GM23338 (cell line): ENCODE results near the gene TRIM56. TPM values are rescaled to one million over a fixed set of nuclear protein-coding genes. Genes with fewer than 3 reads are reported as not detected.
"Not testable (repeated sequence)": the region's sequence is repeated elsewhere in the genome, so short reads cannot be mapped to it uniquely, and the experiment has no call there.

Source experiments
- ATAC-seq: fragments of 200-7000 bp; cut with Tn5 transposase; 3 replicates; pipeline ENCODE4 v1.9.1; 2020
- DNase-seq: peaks from one replicate; pipeline ENCODE4 v3.0.0-alpha.2; 2015; ENCODE audit warnings: low spot score
- H2AFZ ChIP-seq: fragments of 200-600 bp; sonication (generic); 2 replicates; pipeline ENCODE4 v1.8.0; 2016; ENCODE audit warnings: antibody characterized with exemption, mild to moderate bottlenecking, moderate library complexity
- H3F3A ChIP-seq: fragments of 200-600 bp; sonication (generic); replicated peaks from 2 replicates; pipeline ENCODE4 v1.8.0; 2017; ENCODE audit warnings: antibody characterized with exemption, mixed run types, low read depth
- H3K27ac ChIP-seq: fragments of 200-600 bp; sonication (generic); 2 replicates; pipeline ENCODE4 v1.6.1; 2016; ENCODE audit warnings: low read depth
- H3K27me3 ChIP-seq: fragments of 200-600 bp; sonication (generic); 2 replicates; pipeline ENCODE4 v1.8.0; 2016; ENCODE audit warnings: mild to moderate bottlenecking, mixed run types, moderate library complexity; ENCODE audit not compliant: insufficient read depth
- H3K36me3 ChIP-seq: fragments of 200-600 bp; sonication (generic); 2 replicates; pipeline ENCODE4 v1.8.0; 2016; ENCODE audit warnings: mild to moderate bottlenecking; ENCODE audit not compliant: insufficient read depth
- H3K4me1 ChIP-seq: fragments of 200-600 bp; sonication (generic); 2 replicates; pipeline ENCODE4 v1.8.0; 2016; ENCODE audit warnings: mild to moderate bottlenecking, moderate library complexity; ENCODE audit not compliant: insufficient read depth
- H3K4me2 ChIP-seq: fragments of 200-600 bp; sonication (generic); 2 replicates; pipeline ENCODE4 v1.7.1; 2017; ENCODE audit warnings: mixed run types
- H3K4me3 ChIP-seq: fragments of 200-600 bp; sonication (generic); 2 replicates; pipeline ENCODE4 v1.6.1; 2016; ENCODE audit warnings: mixed run types
- H3K79me2 ChIP-seq: fragments of 200-600 bp; sonication (generic); replicated peaks from 2 replicates; pipeline ENCODE4 v1.8.0; 2017; ENCODE audit warnings: mild to moderate bottlenecking; ENCODE audit not compliant: insufficient read depth
- H3K9me2 ChIP-seq: fragments of 200-600 bp; sonication (generic); 2 replicates; pipeline ENCODE4 v1.8.0; 2017; ENCODE audit not compliant: insufficient read depth
- H4K20me1 ChIP-seq: fragments of 200-600 bp; sonication (generic); replicated peaks from 2 replicates; pipeline ENCODE4 v1.8.0; 2017; ENCODE audit warnings: mild to moderate bottlenecking; ENCODE audit not compliant: insufficient read depth
- H3K27ac Mint-ChIP-seq: 2 replicates; pipeline ENCODE4 v1.8.0; 2020; ENCODE audit warnings: inconsistent platforms, mild to moderate bottlenecking, moderate library complexity, mixed read lengths
- H3K27me3 Mint-ChIP-seq: 3 replicates; pipeline ENCODE4 v1.8.0; 2022; ENCODE audit warnings: low read depth, mild to moderate bottlenecking, moderate library complexity, mixed read lengths, inconsistent platforms; ENCODE audit not compliant: insufficient read depth, poor library complexity
- H3K36me3 Mint-ChIP-seq: 3 replicates; pipeline ENCODE4 v1.8.0; 2021; ENCODE audit warnings: low read depth, mild to moderate bottlenecking, inconsistent platforms, moderate library complexity, mixed read lengths
- H3K4me1 Mint-ChIP-seq: 3 replicates; pipeline ENCODE4 v1.8.0; 2020; ENCODE audit warnings: mild to moderate bottlenecking, inconsistent platforms, mixed read lengths
- H3K4me3 Mint-ChIP-seq: 3 replicates; pipeline ENCODE4 v1.8.0; 2021; ENCODE audit warnings: moderate library complexity, mild to moderate bottlenecking, inconsistent platforms, mixed read lengths
- H3K9me3 Mint-ChIP-seq: 3 replicates; pipeline ENCODE4 v1.8.0; 2020; ENCODE audit warnings: moderate library complexity, mild to moderate bottlenecking, inconsistent platforms, mixed read lengths
- CTCF ChIP-seq, 2 experiments: fragments of 200-600 bp in 1 of 2; sonication (generic) in 1 of 2; conservative IDR thresholded peaks; 2 replicates each; pipeline versions ENCODE4 v1.5.1 to v1.6.1; 2016 to 2017; ENCODE audit warnings: antibody characterized with exemption in 2 of 2, low read depth in 2 of 2, mild to moderate bottlenecking in 2 of 2, moderate library complexity in 1 of 2
- ETS1 ChIP-seq: IDR thresholded peaks from 2 replicates; pipeline ENCODE4 v1.6.1; 2016; ENCODE audit warnings: antibody characterized with exemption
- EZH2phosphoT487 ChIP-seq: fragments of 200-600 bp; sonication (generic); IDR thresholded peaks from one replicate; pipeline ENCODE4 v1.8.1; 2018; ENCODE audit warnings: antibody characterized with exemption; ENCODE audit not compliant: unreplicated experiment
- JUNB ChIP-seq: IDR thresholded peaks from one replicate; pipeline ENCODE4 v1.6.1; 2016; ENCODE audit warnings: antibody characterized with exemption; ENCODE audit not compliant: unreplicated experiment
- STAT1 ChIP-seq: IDR thresholded peaks from one replicate; pipeline ENCODE4 v1.6.1; 2016; ENCODE audit warnings: antibody characterized with exemption; ENCODE audit not compliant: unreplicated experiment
- polyA plus RNA-seq: library from polyadenylated mRNA; unstranded; fragments of >200 nt; fragmentation: Nextera tagmentation; extraction: Ambion mirVana; gene quantifications from 2 replicates; pipeline ENCODE4 v1.2.1, GENCODE V29; 2016
- total RNA-seq: library from RNA; depleted of rRNA; stranded (reverse); fragments of >200 nt; shearing (Covaris generic); gene quantifications from 2 replicates; pipeline ENCODE4 v1.2.3, GENCODE V29; 2014

The TRIM56 gene
- total and polyA plus RNA-seq, 2 experiments from 2014 or later, result 10.0 to 15.7 TPM

- Histone ChIP-seq H3F3A (peaks cover 12% of the 10 kb centered on the region; the same call in 1 of the 2 replicates), H3K4me3 (no peak overlapping the region), H3K36me3 (no peaks in the 10 kb centered on the region), H3K4me1 (peaks cover 30% of the 10 kb centered on the region), H3K27ac (no peak overlapping the region), H3K4me2 (no peak overlapping the region), H3K79me2 (no peaks in the 10 kb centered on the region), H2AFZ (no peak overlapping the region), H4K20me1 (no peaks in the 10 kb centered on the region), H3K9me2 (no peaks in the 10 kb centered on the region), H3K27me3 (no peaks in the 10 kb centered on the region)
- ATAC-seq, result no peak
- TF ChIP-seq JUNB (no peak), CTCF (conservative IDR thresholded peaks at IDR 0.05; ENCODE audit: low read depth in 2 of 2) (no peak), STAT1 (no peak)
- no peaks in the 10 kb centered on the region for H3K36me3 Mint-ChIP-seq
- 0 out of 2 replicates have a peak overlapping the region, but pooled peaks have one; percentile 14 for H3K27ac Mint-ChIP-seq
- H3K9me3 Mint-ChIP-seq, result no peaks in the 10 kb centered on the region
- peaks cover 26% of the 10 kb centered on the region for H3K27me3 Mint-ChIP-seq
- peaks cover 34% of the 10 kb centered on the region for H3K4me1 Mint-ChIP-seq
- H3K4me3 Mint-ChIP-seq, result no peak overlapping the region
- no peak for DNase-seq
These were observed 16.7 kb downstream of the TRIM56 start for GRCh38 chr7:101102026-101102425.

GRCh38 chr7:101103701-101104100 is 18.4 kb downstream of the TRIM56 start:
- not testable (repeated sequence) for H3K4me3 ChIP-seq, H3K36me3 ChIP-seq, H4K20me1 ChIP-seq, H3K79me2 ChIP-seq, H3K27ac ChIP-seq, H3K27me3 ChIP-seq, H2AFZ ChIP-seq, DNase-seq, H3K9me2 ChIP-seq, H3K9me3 Mint-ChIP-seq, H3K4me2 ChIP-seq, H3K4me3 Mint-ChIP-seq, ATAC-seq, H3K36me3 Mint-ChIP-seq
- Mint-ChIP-seq H3K4me1 (peaks cover 40% of the 10 kb centered on the region), H3K27ac (peak overlapping the region; percentile 77), H3K27me3 (peaks cover 26% of the 10 kb centered on the region)
- Histone ChIP-seq H3K4me1 (peaks cover 30% of the 10 kb centered on the region), H3F3A (peaks cover 12% of the 10 kb centered on the region; the same call in 1 of the 2 replicates)

- no peak for ATAC-seq
- no peak overlapping the region for H3K4me3 Mint-ChIP-seq
These were observed 19.0 kb downstream of the TRIM56 start for GRCh38 chr7:101104193-101104713.

More at GRCh38 chr7:101104193-101104713, 19.0 kb downstream of the TRIM56 start:
- Histone ChIP-seq H4K20me1 (no peaks in the 10 kb centered on the region), H3K4me2 (no peak overlapping the region), H3K27me3 (no peaks in the 10 kb centered on the region), H2AFZ (no peak overlapping the region), H3K36me3 (no peaks in the 10 kb centered on the region), H3K4me1 (peaks cover 30% of the 10 kb centered on the region), H3F3A (peaks cover 12% of the 10 kb centered on the region; the same call in 1 of the 2 replicates), H3K79me2 (no peaks in the 10 kb centered on the region), H3K4me3 (no peak overlapping the region), H3K9me2 (no peaks in the 10 kb centered on the region), H3K27ac (no peak overlapping the region)
- no peaks in the 10 kb centered on the region for H3K9me3 Mint-ChIP-seq
- H3K4me1 Mint-ChIP-seq, result peaks cover 37% of the 10 kb centered on the region
- no peak for DNase-seq
- H3K36me3 Mint-ChIP-seq, result no peaks in the 10 kb centered on the region
- no peak overlapping the region; the same call in 1 of the 2 replicates for H3K27ac Mint-ChIP-seq
- peaks cover 25% of the 10 kb centered on the region for H3K27me3 Mint-ChIP-seq
- no peak for TF ChIP-seq ETS1
- no peak for TF ChIP-seq EZH2phosphoT487
